Stimulated activated CD4-positive, alpha-beta T cell treated with anti-CD3 and anti-CD28 coated beads, Interleukin-4, amount 100 ng/mL, for 4 hours (primary cell): ENCODE data around the gene CHERP.
"Not testable (repeated sequence)": the region's sequence is repeated elsewhere in the genome, so short reads cannot be mapped to it uniquely, and the experiment has no call there.

Experiments used
- DNase-seq, 2 experiments: peaks; one replicate each; pipeline ENCODE4 v3.0.0-alpha.2; 2020

Gene CHERP

GRCh38 chr19:16575861-16576689 is 33.8 kb upstream of the CHERP start:
- DNase-seq = no peak

- DNase-seq = no peak
Observed at GRCh38 chr19:16575282-16575681, 33.0 kb upstream of the CHERP start.

- no peak for DNase-seq
Observed at GRCh38 chr19:16573925-16574324, 31.7 kb upstream of the CHERP start.

- no peak for DNase-seq
Observed at GRCh38 chr19:16573296-16573695, 31.1 kb upstream of the CHERP start.

- DNase-seq = peak; percentile 87 to 90
Observed at GRCh38 chr19:16572332-16573211, 30.3 kb upstream of the CHERP start, which contains the start of gene SLC35E1. Gene SLC35E1 (minus strand): TSS chr19:16572415. CDS start chr19:16572364, 51 bp downstream.

GRCh38 chr19:16571822-16572331 is 29.6 kb upstream of the CHERP start:
- peak in 1 of 2 experiments; percentile 25 for DNase-seq

- DNase-seq = no peak
Observed at GRCh38 chr19:16571283-16571682, 29.0 kb upstream of the CHERP start.

GRCh38 chr19:16569609-16570320 is 27.5 kb upstream of the CHERP start:
- no peak for DNase-seq

- DNase-seq = no peak
Observed at GRCh38 chr19:16566702-16567101, 24.5 kb upstream of the CHERP start.

GRCh38 chr19:16566161-16566560 is 23.9 kb upstream of the CHERP start:
- peak in 1 of 2 experiments; percentile 75 for DNase-seq

- DNase-seq = no peak
Observed at GRCh38 chr19:16564842-16565241, 22.6 kb upstream of the CHERP start.

GRCh38 chr19:16562608-16563025 is 20.4 kb upstream of the CHERP start:
- DNase-seq = no peak

GRCh38 chr19:16561382-16561781 is 19.1 kb upstream of the CHERP start:
- no peak for DNase-seq

- no peak for DNase-seq
Observed at GRCh38 chr19:16559780-16560276, 17.6 kb upstream of the CHERP start.

GRCh38 chr19:16554776-16555175 is 12.5 kb upstream of the CHERP start:
- no peak for DNase-seq

GRCh38 chr19:16551902-16552301 is 9.7 kb upstream of the CHERP start:
- not testable (repeated sequence) for DNase-seq

GRCh38 chr19:16548956-16549355 is 6.7 kb upstream of the CHERP start:
- no peak for DNase-seq

- no peak for DNase-seq
Observed at GRCh38 chr19:16544473-16545231, 2.4 kb upstream of the CHERP start.

- DNase-seq = not testable (repeated sequence)
Observed at GRCh38 chr19:16543734-16544133, 1.5 kb upstream of the CHERP start.

- no peak for DNase-seq
Observed at GRCh38 chr19:16542910-16543472, 754 bp upstream of the CHERP start.

GRCh38 chr19:16541526-16542044 is 652 bp downstream of the CHERP start:
- DNase-seq = no peak
